ENCODE data around the gene UNC13A.

The UNC13A gene

DNA sequence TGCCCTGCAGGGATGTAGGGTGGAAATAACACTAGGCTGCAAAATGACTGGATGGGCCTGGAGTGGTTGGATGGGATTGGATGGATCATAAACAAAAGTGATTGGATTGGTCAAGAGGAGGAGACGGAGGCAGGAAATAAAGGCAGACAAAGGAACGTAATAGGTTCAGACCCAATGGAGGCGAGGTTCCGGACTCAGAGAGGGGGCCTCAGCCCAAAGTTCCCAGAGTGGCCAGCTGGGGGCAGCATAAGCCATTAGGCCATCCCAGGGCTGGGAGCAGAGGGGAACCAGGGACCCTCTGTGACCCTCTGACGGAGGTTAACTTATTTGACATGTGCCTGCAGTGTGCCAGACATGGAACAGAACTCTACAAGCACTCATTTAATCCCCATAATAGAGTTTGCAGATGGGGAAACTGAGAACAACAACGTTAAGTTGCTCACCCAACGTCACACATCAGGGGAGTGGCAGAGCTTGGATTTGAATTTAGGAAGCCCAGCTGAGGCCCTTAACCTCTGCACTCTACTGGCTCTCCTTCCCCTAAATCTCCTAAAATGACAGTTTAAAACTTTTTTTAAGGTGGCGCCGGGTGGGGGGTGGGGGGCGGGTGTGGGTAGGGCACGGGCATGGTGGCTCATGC lies 15.8 kb upstream of the UNC13A start:
- DNase-seq = peak; percentile 74

DNA sequence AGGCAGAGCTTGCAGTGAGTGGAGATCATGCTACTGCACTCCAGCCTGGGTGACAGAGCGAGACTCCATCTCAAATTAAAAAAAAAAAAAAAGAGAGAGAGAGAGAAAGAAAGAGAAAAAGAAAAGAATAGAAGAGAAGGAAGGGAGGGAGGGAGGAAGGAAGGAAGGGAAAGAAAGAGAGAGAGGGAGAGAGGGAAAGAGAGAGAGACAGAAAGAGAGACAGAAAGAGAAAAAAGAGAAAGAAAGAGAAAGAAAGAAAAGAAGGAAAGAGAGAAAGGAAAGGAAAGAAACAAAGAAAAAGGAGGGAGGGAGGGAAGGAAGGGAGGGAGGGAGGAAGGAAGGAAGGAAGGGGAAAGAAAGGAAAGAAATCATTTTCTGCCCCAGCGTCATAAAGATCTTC lies 7.0 kb upstream of the UNC13A start:
- no peak for DNase-seq

DNA sequence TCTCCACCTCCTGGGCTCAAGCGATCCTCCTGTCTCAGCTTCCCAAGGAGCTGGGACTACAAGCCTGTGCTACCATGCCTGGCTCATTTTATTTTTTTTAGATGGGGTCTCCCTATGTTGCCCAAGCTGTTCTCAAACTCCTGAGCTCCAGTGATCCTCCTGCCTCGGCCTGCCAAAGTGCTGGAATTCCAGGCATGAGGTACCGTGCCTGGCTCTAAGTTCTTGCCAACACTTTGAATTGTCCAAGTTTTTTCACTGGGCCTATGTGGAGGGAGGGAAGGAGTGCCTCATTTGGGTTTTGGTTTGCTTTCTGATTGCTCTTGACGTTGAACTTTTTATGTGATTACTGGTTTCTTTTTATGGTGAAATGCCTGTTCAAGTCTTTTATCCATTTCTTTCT lies 4.4 kb upstream of the UNC13A start:
- no peak for DNase-seq

DNA sequence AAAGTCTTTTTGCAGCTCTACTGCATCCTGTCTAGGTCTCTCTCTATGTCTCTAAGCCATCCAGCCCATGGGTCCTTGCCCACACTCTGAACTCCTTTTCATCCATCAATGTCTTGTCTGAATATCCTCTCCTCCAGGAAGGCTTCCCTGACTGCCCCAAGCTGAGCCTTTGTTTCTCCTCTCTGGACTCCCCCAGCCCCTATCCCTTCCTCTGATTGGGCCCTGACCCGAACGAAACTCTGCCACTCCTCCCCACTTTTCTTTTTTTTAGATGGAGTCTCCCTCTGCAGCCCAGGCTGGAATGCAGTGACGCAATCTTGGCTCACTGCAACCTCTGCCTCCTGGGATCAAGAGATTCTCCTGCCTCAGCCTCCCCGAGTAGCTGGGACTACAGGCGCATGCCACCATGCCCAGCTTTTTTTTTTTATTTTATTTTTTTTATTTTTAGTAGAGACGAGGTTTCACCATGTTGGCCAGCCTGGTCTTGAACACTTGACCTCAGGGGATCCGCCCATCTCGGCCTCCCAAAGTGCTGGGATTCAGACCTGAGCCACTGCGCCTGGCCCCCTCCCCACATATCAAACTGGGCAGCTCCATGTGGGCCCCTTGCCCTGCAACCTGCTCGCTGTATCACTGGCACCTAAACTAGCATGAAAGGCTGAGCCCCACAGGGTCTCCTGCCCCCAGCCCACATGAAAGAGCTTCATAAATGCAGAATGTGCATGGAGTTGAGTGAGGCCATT lies 870 bp upstream of the UNC13A start:
- DNase-seq = no peak

DNA sequence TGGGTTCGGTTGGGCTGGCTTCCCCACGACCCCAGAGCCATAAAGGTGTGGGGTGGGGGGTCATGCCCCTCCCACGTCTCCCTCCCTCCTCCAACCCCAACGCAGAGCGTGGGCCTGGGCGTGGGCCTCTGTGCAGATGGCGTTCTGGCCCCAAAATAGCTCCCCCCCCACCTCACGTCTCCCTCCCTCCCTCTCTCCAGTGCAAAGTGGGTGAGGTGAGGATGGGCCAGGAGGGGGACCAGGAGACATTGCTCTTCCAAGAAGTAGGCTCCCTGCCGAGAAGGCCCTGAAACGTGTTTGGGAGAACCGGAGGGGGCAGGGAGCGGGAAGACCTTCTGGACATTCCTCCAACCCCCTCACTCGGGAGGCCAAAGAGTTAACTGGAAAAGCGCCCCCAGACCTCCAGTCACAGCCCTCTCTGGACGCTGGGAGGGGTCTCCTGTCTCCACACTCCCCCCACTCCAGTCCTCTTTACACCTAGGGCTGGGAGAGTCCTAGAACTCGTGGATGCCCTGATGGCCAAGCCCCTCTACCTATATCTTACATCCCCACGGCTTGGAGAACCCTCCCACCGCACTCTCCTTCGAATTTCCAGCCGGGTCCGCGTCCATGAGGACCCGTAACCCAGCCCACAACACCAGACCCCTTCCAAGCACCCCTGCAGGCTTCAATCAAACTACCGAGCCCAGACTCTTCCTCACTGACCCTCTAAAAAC lies 855 bp downstream of the UNC13A start:
- DNase-seq = no peak

DNA sequence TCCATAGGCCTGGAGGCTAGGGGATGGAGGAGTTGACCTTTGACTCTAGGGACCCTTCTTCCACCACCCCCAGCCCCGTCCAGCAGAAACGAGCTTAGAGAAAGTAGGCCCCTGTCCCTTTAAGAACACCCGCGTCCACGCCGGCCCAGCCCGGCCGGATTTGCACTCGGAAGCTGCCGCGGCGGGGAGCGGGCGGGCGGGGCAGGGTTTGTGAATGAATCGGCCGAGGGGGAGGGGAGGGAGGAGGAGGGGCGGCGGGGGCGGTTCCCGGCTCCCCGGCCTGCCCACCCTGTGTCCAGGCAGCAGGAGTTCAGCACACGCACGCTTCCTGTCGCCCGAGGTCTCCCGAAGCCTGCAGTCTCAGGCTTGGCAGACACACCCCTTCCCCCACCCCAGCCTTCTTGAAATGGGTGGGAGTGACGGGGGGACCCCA lies 1.5 kb downstream of the UNC13A start:
- peak; percentile 5 for DNase-seq

DNA sequence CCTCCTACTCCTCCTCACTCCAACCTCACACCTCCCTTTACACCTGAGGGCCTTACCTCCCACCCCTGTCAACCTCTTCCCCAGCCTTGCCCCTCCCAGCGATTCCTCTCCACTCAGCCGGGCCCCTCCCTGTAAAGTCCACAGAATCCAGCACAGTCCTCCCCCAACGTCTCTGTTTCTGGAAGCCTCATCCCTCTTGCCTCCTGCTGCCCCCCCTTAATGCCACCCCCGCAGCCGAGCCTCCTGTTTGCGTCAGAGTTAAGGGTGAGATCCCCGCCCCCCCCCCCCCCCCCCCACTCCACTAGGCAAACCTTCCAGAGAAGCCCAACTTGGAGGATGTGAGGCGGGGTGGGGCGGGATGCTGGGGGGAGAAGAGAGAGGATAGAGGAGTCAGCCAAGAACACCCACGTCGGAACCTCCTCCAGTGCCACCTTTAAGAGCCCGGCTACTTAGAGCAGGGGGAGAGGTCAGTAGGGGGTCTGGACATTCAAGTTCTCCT lies 2.1 kb downstream of the UNC13A start:
- DNase-seq = no peak

DNA sequence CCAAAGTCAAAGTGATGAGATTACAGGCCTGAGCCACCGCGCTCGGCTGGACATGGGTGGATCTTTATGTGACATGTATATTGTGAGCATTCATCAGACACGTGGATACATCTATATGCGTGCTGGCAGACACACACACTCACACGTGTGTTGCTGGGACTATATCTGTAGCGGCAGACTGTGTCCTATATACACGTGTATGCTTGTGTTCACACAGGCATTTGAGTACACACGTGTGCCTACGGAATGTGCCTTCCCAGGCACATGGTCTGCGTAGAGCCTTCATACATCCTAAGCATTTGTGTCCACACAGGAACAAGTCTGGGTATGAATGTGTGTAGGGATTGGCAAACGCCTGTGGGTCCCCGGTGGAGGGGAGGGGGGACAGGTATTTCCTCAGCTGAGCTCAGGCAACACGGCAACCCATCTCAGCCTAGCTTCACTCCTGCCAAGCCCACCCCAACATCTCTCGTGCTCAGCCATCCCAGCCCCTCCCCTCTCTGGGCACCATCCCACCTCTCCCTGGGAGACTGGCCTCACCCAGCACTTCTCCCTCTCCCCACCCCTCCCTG lies 2.6 kb downstream of the UNC13A start:
- DNase-seq = no peak

DNA sequence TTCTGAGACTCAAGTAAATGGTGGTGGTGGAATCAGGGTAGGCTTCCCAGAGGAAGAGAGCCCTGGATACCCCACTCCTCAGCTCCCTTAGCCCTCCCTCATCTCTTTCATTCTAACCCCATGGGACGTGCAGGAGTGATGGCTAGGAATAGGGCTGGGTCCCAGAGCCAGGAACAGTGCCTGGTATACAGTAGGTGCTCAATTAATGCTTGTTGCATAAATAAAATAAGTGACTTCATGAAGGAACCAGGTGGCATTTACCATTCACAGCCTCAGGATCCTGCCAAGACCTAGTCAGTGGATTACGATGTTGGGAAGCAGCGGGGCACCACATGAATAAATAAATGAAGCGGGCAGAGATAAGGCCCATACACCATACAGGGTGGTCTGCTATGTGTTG lies 3.9 kb downstream of the UNC13A start:
- no peak for DNase-seq

DNA sequence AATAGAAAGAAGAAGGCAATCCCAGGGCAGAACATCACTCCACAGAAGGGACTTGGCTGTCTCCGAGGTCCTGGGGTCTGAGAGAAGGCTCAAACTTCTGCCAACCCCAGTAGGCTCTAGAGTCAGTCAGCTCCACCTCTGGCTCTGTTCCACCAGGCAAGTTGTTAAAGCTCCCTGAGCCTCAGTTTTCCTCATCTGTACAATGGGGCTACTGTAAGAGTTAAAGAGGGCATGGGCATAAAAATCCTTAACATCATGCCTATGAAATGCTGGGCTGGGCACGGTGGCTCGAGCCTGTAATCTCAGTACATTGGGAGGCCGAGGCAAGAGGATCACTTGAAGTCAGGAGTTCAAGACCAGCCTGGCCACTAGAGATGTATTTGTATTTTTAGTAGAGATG lies 5.1 kb downstream of the UNC13A start:
- DNase-seq = no peak

DNA sequence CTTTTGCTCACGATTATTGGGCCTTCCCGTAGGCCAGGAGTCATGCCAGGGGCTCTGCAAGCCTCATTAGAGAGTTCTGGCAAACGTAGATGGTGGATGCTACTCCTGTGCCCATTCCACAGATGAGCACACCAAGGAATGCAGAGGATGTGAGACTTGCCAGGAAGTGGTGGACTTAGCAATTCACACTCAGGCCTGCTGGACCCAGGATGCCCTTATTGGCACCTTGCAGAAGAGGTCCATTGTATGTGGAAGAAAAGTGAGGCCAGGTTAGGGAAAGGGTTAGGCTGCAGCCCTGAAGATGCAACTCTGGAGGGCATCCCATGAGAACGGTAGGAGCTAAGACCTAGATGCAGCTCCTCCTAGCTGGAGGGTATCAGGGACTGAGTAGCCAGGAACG lies 5.9 kb downstream of the UNC13A start:
- no peak for DNase-seq

DNA sequence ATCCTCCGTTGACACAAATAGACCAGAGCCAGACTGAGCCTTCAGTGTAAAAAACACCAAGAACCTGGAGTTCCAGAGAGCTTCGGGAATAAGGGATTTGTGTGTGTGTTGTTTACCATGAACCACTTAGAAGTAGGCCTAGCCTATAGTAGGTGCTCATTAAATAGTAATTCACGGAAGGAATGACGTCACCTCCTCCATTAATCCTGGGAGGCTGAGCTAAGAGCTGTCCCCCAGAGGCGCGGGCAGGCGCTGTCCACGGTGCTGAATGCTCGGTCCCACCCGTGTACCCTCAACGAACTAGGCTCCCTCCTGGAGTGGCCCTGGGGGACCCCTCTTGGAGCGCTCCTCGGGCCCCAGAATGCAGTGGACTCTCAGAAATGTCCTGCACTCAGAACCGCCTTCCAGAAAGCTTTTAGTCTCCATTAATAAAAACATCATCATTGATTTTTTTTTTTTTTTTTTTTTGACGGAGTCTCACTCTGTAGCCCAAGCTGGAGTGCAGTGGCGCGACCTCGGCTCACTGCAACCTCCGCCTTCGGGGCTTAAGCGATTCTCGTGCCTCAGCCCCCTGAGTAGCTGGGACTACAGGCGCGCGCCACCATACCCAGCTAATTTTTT lies 6.5 kb downstream of the UNC13A start:
- peak; percentile 26 for DNase-seq

DNA sequence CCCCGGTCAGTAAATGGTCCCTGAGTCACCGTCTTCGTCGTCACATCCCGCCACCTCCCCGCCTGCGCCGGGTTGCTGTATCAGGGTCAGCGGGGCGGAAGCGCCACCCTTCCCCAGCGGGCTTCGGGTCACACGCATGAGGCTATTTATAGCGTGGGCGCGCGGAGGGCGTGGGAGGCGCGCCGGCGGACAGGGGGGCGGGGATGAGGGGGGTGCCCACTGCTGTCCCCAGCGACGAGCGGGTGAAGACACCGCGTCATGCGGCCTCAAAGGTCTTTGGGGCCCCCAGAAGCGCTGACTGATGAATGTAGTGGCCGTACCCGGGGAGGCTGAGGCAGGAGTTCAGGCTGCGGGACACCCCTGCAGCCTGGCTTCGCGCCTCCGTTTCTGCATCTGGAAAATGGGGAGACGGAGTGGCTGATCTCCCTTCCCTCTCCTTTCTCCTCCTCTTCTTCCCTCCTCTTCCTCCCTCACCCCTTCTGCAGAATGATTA lies 7.9 kb downstream of the UNC13A start:
- peak; percentile 62 for DNase-seq

DNA sequence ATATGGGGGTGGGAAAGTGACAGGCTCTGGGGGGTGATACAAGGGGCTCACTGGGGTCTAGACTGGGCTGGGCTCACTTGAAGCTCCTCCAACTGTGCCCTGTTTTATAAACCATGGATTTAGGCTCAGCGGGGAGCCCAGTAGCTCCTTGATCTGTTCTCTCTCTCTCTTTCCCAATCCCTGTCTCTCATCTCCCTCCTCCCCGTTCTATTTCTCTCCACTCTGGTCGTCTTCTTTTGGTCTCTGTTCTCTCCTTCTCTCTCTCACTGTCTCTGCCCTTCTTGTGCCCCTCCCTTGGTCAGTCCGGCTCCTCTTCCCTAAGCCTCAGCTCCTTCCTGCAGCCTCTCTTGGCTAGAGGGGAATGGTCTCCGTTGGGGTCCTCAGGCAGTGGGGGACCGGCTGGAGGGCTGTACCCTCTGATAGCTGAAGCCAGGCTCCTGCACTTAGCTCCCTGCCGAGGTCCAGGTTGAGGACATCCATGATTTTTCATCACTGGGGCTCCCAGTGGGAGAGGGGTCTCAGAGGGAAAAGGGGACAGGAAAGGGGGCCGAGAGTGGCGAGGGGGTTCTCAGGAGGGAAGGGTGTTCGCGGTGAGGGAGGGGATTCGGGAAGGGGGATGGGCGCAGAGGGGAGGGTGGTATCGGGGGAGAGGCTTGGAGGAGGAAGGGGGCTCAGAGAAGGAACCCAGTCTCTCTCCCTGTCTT lies 8.5 kb downstream of the UNC13A start:
- DNase-seq = no peak

DNA sequence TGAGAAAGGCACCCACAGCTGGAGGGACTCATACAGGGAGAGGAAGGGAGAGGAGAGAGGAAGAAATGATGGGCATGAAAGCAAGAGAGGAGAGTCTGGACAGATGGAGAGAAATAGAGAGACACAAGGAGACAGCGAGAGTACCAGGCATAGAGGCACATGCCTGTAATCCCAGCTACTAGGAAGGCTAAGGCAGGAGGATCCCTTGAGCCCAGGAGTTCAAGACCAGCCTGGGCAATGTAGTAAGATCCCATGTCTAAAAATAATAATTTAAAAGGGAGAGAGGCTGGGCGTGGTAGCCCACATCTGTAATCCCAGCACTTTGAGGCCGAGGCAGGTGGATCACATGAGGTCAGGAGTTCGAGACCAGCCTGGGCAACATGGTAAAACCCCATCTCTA lies 9.3 kb downstream of the UNC13A start:
- DNase-seq = no peak

DNA sequence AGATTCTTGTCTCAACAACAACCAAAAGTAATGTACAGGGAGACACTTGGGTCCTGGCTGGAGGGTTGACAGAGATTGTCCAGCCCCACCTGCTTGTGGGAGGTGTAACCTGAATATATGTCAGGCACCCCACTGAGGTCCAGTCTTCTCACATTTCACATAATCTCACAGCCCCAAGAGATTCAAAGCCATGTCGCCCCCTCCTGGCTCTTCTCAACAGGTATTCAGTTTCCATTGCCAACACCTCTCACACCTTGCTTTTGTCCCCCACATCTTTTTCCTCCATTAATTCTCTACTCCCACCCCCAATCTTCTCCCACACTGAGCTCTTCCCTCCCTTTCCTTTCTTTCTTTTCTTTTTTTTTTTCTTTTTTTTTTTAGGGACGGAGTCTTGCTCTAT lies 11.2 kb downstream of the UNC13A start:
- no peak for DNase-seq

DNA sequence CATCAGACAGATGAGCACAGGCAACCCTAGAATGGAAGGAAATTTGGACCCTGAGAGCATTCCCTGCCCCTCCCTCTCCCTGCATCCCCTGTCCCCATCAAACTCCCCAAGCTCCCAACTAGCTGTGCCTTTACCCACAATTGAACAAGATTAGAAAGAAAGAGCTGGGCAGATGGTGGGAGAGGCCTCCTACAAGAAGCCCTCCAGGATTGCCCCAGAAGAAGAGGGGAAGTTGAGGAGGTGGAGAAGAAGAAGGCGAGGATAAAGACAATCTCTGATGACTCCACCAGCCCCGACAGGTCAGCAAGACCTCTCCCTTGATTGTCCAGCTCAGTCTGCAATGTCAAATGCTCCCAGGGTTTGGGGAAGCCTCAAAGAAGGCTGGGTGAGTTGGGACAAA lies 11.9 kb downstream of the UNC13A start:
- no peak for DNase-seq

DNA sequence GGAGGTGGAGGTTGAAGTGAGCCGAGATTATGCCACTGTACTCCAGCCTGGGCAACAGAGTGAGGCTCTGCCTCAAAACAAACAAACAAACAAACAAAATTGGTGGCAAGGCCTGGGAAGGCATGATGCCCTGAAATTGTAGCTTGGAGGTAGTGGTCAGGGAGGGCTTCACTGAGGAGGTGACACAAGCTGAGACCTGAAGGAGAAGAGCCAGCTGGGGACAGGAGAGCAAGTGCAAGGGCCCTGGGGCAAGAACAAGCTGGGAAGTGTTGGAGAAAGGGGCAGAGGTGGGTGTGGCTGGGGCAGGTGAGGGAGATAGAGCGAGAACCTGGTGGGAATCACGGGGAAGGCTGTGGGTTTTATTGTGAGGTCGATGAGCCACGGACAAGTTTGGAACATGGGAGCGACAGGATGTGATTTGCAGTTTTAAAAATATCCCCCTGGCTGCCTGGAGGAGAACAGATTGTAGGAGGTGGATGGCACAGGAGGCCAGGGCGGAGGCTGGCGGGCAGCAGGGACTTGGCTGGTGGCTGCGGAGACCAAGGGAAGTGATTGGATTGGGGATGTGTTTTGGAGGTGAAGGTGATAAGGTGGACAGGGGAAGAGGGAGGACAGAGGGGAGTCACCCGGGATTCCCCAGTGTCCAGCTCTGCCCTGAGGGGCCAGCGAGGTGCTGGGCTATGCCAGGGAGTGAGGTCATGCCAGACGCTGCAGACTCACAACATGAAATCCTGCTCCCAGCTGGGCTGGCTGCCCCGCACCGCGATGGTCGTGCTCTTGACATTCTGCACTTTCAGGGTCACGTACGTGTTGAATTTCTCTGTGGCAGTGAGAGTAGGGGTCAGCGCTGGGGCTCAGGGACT lies 14.0 kb downstream of the UNC13A start:
- DNase-seq = no peak

DNA sequence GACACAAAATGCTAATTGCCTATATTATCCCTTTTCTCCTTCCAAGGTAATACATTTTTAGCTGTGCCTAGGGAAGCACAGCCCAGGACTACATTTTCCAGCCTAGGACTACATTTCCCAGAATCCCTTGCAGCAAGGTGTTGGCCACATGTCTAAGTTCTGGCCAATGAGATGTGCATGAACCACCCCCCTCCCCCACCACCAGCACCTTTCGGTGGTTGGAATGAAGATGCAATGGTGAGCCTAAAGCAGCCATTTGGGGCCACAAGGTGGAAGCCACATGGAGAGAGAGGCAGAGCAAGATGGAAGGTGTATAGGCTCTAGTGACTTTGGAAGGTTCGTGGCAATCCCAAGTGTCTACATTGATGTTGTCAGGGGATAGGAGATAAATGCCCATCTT lies 16.2 kb downstream of the UNC13A start:
- DNase-seq = peak; percentile 30

DNA sequence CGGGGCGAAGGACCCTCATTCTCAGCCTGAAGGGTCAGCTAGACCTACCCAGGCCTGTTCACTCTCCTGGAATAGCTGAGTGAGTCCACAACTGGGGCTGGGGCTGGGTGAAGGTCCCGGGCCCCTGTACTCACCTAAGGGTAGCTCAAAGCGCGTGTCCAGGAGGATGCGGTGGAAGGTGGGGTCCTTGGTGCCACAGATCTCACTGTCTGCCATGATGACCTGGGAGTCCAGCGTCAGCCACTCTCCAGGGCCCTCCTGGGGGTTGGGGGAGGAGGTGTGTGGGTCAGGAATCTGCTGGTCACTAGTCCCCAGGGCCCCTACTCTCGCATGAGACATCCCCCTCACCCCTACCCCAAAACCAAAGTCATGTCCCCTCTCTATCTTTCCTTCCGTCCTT lies 18.7 kb downstream of the UNC13A start:
- no peak for DNase-seq

DNA sequence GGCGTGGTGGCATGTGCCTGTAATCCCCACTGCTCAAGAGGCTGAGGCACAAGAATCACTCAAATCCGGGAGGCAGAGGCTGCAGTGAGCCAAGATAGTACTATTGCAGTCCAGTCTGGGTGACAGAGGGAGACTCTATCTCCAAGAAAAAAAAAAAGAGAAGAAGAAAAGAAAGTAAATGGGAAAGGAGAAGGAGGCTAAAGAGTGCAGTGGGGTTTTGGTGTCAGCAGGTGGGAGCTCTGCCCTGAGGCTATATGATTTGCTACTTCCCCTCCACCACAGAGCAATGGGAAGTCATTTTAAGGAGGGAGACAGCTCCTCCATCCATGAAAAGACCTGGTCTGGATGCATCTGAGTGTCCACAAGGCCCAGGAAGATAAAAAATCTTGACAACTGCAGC lies 23.1 kb downstream of the UNC13A start:
- no peak for DNase-seq

Data from CD4-positive, alpha-beta T cell treated with Interleukin-12 subunit alpha and Interleukin-12 subunit beta, for 1 hour (primary cell).